Ishikawa (cell line): ENCODE data around the gene RCOR2.

Source experiments
- CEBPB ChIP-seq: IDR thresholded peaks from 2 replicates; pipeline ENCODE4 v1.6.1; 2012
- EGR1 ChIP-seq: IDR thresholded peaks from 2 replicates; pipeline ENCODE4 v1.6.1; 2012
- FOXM1 ChIP-seq: IDR thresholded peaks from 2 replicates; pipeline ENCODE4 v1.6.1; 2012; ENCODE audit warnings: low read depth, borderline replicate concordance
- MAX ChIP-seq: IDR thresholded peaks from 2 replicates; pipeline ENCODE4 v1.6.1; 2012
- NFIC ChIP-seq: IDR thresholded peaks from 2 replicates; pipeline ENCODE4 v1.6.1; 2012
- REST ChIP-seq: IDR thresholded peaks from 2 replicates; pipeline ENCODE4 v1.6.1; 2012; ENCODE audit warnings: low read depth, mild to moderate bottlenecking
- TAF1 ChIP-seq: IDR thresholded peaks from 2 replicates; pipeline ENCODE4 v1.6.1; 2012; ENCODE audit warnings: low read depth, mild to moderate bottlenecking
- TEAD4 ChIP-seq: IDR thresholded peaks from 2 replicates; pipeline ENCODE4 v1.6.1; 2012
- USF1 ChIP-seq: IDR thresholded peaks from 2 replicates; pipeline ENCODE4 v1.6.1; 2012
- ZBTB7A ChIP-seq: IDR thresholded peaks from 2 replicates; pipeline ENCODE4 v1.6.1; 2012; ENCODE audit warnings: low read depth

GRCh38 chr11:63903884-63904283 is 13.1 kb downstream of the RCOR2 start:
- TF ChIP-seq TEAD4 (no peak), REST (no peak), CEBPB (no peak), EGR1 (no peak), NFIC (no peak), MAX (no peak), USF1 (no peak), TAF1 (no peak), FOXM1 (no peak), ZBTB7A (no peak)
